ENCODE data around the gene NOD1. TPM values are rescaled to one million over a fixed set of nuclear protein-coding genes. Genes with fewer than 3 reads are reported as not detected.
"Not testable (repeated sequence)": the region's sequence is repeated elsewhere in the genome, so short reads cannot be mapped to it uniquely, and the experiment has no call there.

The NOD1 gene
- total and polyA plus RNA-seq, 2 donors: 4.3 to 13.6 TPM

- 96% methylated on average over 9 of the region's 9 CpGs for whole genome bisulfite sequencing
Observed at GRCh38 chr7:30507346-30507900, 28.8 kb upstream of the NOD1 start.

GRCh38 chr7:30505174-30505697 lies 26.7 kb upstream of the NOD1 start:
- DNase-seq (ENCODE audit: low read depth in 6 of 9, low spot score in 9 of 9): no peak
- H3K27me3 ChIP-seq (ENCODE audit: control insufficient read depth in 2 of 2, insufficient read depth in 1 of 2, low read length in 1 of 2): no peaks in the 10 kb centered on the region
- peak overlapping the region; percentile 71 to 99 for H3K4me3 ChIP-seq (ENCODE audit: low read length in 2 of 2)
- H3K36me3 ChIP-seq (ENCODE audit: control insufficient read depth in 2 of 2, insufficient read depth in 2 of 2, low read length in 1 of 2): no peaks in the 10 kb centered on the region
- peaks cover 11 to 17% of the 10 kb centered on the region in 2 donors for H3K4me1 ChIP-seq (ENCODE audit: control insufficient read depth in 2 of 2, insufficient read depth in 2 of 2, low read length in 2 of 2)
- 17% methylated on average over 19 of the region's 19 CpGs for WGBS
- peak overlapping the region; percentile 28 to 64 for H3K27ac ChIP-seq (ENCODE audit: low read depth in 1 of 2, low read length in 1 of 2)
- peaks cover 0 to 10% of the 10 kb centered on the region in 2 donors for H3K9me3 ChIP-seq (ENCODE audit: control insufficient read depth in 2 of 2, insufficient read depth in 1 of 2, low read length in 1 of 2)

More at GRCh38 chr7:30507346-30507900, 28.8 kb upstream of the NOD1 start:
- H3K9me3 ChIP-seq (ENCODE audit: control insufficient read depth in 2 of 2, insufficient read depth in 1 of 2, low read length in 1 of 2): peaks cover 0 to 10% of the 10 kb centered on the region in 2 donors
- DNase-seq (ENCODE audit: low read depth in 6 of 9, low spot score in 9 of 9); H3K4me3 ChIP-seq (ENCODE audit: low read length in 2 of 2); H3K27ac ChIP-seq (ENCODE audit: low read depth in 1 of 2, low read length in 1 of 2); H3K27me3 ChIP-seq (ENCODE audit: control insufficient read depth in 2 of 2, insufficient read depth in 1 of 2, low read length in 1 of 2); H3K36me3 ChIP-seq (ENCODE audit: control insufficient read depth in 2 of 2, insufficient read depth in 2 of 2, low read length in 1 of 2): not testable (repeated sequence)
- H3K4me1 ChIP-seq (ENCODE audit: control insufficient read depth in 2 of 2, insufficient read depth in 2 of 2, low read length in 2 of 2): peaks cover 11 to 17% of the 10 kb centered on the region in 2 donors

- Histone ChIP-seq H3K4me1 (ENCODE audit: control insufficient read depth in 2 of 2, insufficient read depth in 2 of 2, low read length in 2 of 2) (peaks cover 11 to 17% of the 10 kb centered on the region in 2 donors), H3K9me3 (ENCODE audit: control insufficient read depth in 2 of 2, insufficient read depth in 1 of 2, low read length in 1 of 2) (peaks cover 0 to 10% of the 10 kb centered on the region in 2 donors), H3K4me3 (ENCODE audit: low read length in 2 of 2) (peak within 1 kb of the TSS; percentile 71 to 99), H3K27ac (ENCODE audit: low read depth in 1 of 2, low read length in 1 of 2) (peak within 1 kb of the TSS; percentile 63 to 84), H3K27me3 (ENCODE audit: control insufficient read depth in 2 of 2, insufficient read depth in 1 of 2, low read length in 1 of 2) (no peaks in the 10 kb centered on the region), H3K36me3 (ENCODE audit: control insufficient read depth in 2 of 2, insufficient read depth in 2 of 2, low read length in 1 of 2) (no peaks in the 10 kb centered on the region)
- under 1% methylated on average over 64 of the region's 64 CpGs for WGBS
- peak; percentile 89 to 98 (median 95) for DNase-seq (ENCODE audit: low read depth in 6 of 9, low spot score in 9 of 9)
Observed at GRCh38 chr7:30504301-30505173, 26.0 kb upstream of the NOD1 start, which contains the start of gene GGCT. Gene GGCT, minus strand, starts transcription at chr7:30504829. Its CDS starts 120 bp downstream, at chr7:30504709.

- H3K36me3 ChIP-seq (ENCODE audit: control insufficient read depth in 2 of 2, insufficient read depth in 2 of 2, low read length in 1 of 2): peaks cover 0 to 4% of the 10 kb centered on the region in 2 donors
- 66% methylated on average over 15 of the region's 15 CpGs for WGBS
- DNase-seq (ENCODE audit: low read depth in 6 of 9, low spot score in 9 of 9): no peak
- peaks cover 11 to 17% of the 10 kb centered on the region in 2 donors for H3K4me1 ChIP-seq (ENCODE audit: control insufficient read depth in 2 of 2, insufficient read depth in 2 of 2, low read length in 2 of 2)
- peaks cover 0 to 10% of the 10 kb centered on the region in 2 donors for H3K9me3 ChIP-seq (ENCODE audit: control insufficient read depth in 2 of 2, insufficient read depth in 1 of 2, low read length in 1 of 2)
- H3K4me3 ChIP-seq (ENCODE audit: low read length in 2 of 2): peak overlapping the region; percentile 71 to 99
- no peaks in the 10 kb centered on the region for H3K27me3 ChIP-seq (ENCODE audit: control insufficient read depth in 2 of 2, insufficient read depth in 1 of 2, low read length in 1 of 2)
- H3K27ac ChIP-seq (ENCODE audit: low read depth in 1 of 2, low read length in 1 of 2): no peak overlapping the region
Observed at GRCh38 chr7:30503274-30504212, 25.0 kb upstream of the NOD1 start.

GRCh38 chr7:30502470-30503251 lies 24.1 kb upstream of the NOD1 start:
- Histone ChIP-seq H3K4me3 (ENCODE audit: low read length in 2 of 2) (no peak overlapping the region), H3K36me3 (ENCODE audit: control insufficient read depth in 2 of 2, insufficient read depth in 2 of 2, low read length in 1 of 2) (peaks cover 1 to 6% of the 10 kb centered on the region in 2 donors), H3K27me3 (ENCODE audit: control insufficient read depth in 2 of 2, insufficient read depth in 1 of 2, low read length in 1 of 2) (no peaks in the 10 kb centered on the region), H3K9me3 (ENCODE audit: control insufficient read depth in 2 of 2, insufficient read depth in 1 of 2, low read length in 1 of 2) (peaks cover 0 to 10% of the 10 kb centered on the region in 2 donors), H3K4me1 (ENCODE audit: control insufficient read depth in 2 of 2, insufficient read depth in 2 of 2, low read length in 2 of 2) (peaks cover 11 to 17% of the 10 kb centered on the region in 2 donors), H3K27ac (ENCODE audit: low read depth in 1 of 2, low read length in 1 of 2) (no peak overlapping the region)
- DNase-seq (ENCODE audit: low read depth in 6 of 9, low spot score in 9 of 9): no peak
- 95% methylated on average over 2 of the region's 2 CpGs for WGBS

- Histone ChIP-seq H3K36me3 (ENCODE audit: control insufficient read depth in 2 of 2, insufficient read depth in 2 of 2, low read length in 1 of 2) (peaks cover 8 to 17% of the 10 kb centered on the region in 2 donors), H3K9me3 (ENCODE audit: control insufficient read depth in 2 of 2, insufficient read depth in 1 of 2, low read length in 1 of 2) (peaks cover 0 to 4% of the 10 kb centered on the region in 2 donors), H3K27ac (ENCODE audit: low read depth in 1 of 2, low read length in 1 of 2) (no peak overlapping the region), H3K27me3 (ENCODE audit: control insufficient read depth in 2 of 2, insufficient read depth in 1 of 2, low read length in 1 of 2) (no peaks in the 10 kb centered on the region), H3K4me1 (ENCODE audit: control insufficient read depth in 2 of 2, insufficient read depth in 2 of 2, low read length in 2 of 2) (peaks cover 11 to 17% of the 10 kb centered on the region in 2 donors), H3K4me3 (ENCODE audit: low read length in 2 of 2) (no peak overlapping the region)
- WGBS: 98% methylated on average over 5 of the region's 5 CpGs
- DNase-seq (ENCODE audit: low read depth in 6 of 9, low spot score in 9 of 9): no peak
Observed at GRCh38 chr7:30501264-30501663, 22.7 kb upstream of the NOD1 start.

- no peak for DNase-seq (ENCODE audit: low read depth in 6 of 9, low spot score in 9 of 9)
- no peak overlapping the region for H3K4me3 ChIP-seq (ENCODE audit: low read length in 2 of 2)
- H3K27ac ChIP-seq (ENCODE audit: low read depth in 1 of 2, low read length in 1 of 2): no peak overlapping the region
- no peaks in the 10 kb centered on the region for H3K4me1 ChIP-seq (ENCODE audit: control insufficient read depth in 2 of 2, insufficient read depth in 2 of 2, low read length in 2 of 2)
- no peaks in the 10 kb centered on the region for H3K27me3 ChIP-seq (ENCODE audit: control insufficient read depth in 2 of 2, insufficient read depth in 1 of 2, low read length in 1 of 2)
- no peaks in the 10 kb centered on the region for H3K9me3 ChIP-seq (ENCODE audit: control insufficient read depth in 2 of 2, insufficient read depth in 1 of 2, low read length in 1 of 2)
- H3K36me3 ChIP-seq (ENCODE audit: control insufficient read depth in 2 of 2, insufficient read depth in 2 of 2, low read length in 1 of 2): peaks cover 8 to 13% of the 10 kb centered on the region in 2 donors
Observed at GRCh38 chr7:30493228-30493627, 14.6 kb upstream of the NOD1 start.

GRCh38 chr7:30491417-30491816 lies 12.8 kb upstream of the NOD1 start:
- Histone ChIP-seq H3K4me3 (ENCODE audit: low read length in 2 of 2) (no peak overlapping the region), H3K9me3 (ENCODE audit: control insufficient read depth in 2 of 2, insufficient read depth in 1 of 2, low read length in 1 of 2) (no peaks in the 10 kb centered on the region), H3K4me1 (ENCODE audit: control insufficient read depth in 2 of 2, insufficient read depth in 2 of 2, low read length in 2 of 2) (no peaks in the 10 kb centered on the region), H3K27ac (ENCODE audit: low read depth in 1 of 2, low read length in 1 of 2) (no peak overlapping the region), H3K36me3 (ENCODE audit: control insufficient read depth in 2 of 2, insufficient read depth in 2 of 2, low read length in 1 of 2) (peaks cover 1 to 2% of the 10 kb centered on the region in 2 donors), H3K27me3 (ENCODE audit: control insufficient read depth in 2 of 2, insufficient read depth in 1 of 2, low read length in 1 of 2) (no peaks in the 10 kb centered on the region)
- DNase-seq (ENCODE audit: low read depth in 6 of 9, low spot score in 9 of 9): no peak

Measured in thymus (tissue), 11 donors.